KG1 (cell line): ENCODE measurements around the gene DHRS2.

ENCODE experiments used
- DNase-seq: peaks from one replicate; lab custom pipeline; 2025; lab: John Stamatoyannopoulos, UW

Gene DHRS2

DNA sequence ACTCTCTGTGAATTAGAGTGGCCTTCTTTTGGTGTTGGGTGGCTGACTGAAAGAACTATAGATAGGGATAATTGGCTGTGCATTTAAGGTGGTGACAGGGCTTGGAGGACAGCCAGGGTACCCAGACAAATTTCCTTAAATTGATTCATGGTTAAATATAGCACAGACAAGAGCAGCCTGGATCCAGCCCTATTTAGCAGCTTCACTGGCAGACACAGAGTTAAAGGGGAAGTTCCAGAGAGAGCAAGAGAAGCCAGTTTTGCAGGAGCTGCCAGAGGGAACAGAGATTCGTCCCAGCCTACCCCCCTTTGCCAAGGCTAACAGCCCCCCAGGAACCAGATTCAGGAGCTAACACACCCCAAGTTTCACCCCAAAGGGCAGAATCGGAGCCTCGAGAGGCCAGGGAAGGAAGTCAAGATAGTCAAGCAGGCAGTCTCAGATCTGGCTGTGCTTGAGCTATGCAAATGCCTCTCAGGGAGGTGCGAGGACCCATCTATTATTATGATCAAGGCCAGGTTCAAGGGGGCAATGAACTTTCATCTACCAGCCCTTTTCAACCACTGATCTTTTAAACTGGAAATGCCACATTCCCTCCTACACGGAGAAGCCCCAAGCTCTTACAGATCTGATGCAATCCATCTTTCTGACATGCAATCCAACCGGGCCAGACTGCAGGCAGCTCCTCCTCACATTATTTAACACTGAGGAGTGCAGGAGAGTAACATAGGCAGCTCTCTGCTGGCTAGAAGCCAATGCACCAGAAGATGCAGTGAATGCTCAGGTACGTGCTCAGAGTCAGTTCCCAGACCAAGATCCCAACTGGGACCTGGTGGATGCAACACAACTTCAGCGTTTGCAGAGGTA lies 58.2 kb downstream of the DHRS2 start:
- no peak for DNase-seq
